Activated naive CD8-positive, alpha-beta T cell (primary cell): ENCODE data around the gene NCAPG.

Experiments
- H3K27ac Mint-ChIP-seq: one replicate; pipeline ENCODE4 v1.8.0; 2021; ENCODE audit warnings: mixed read lengths
- H3K27me3 Mint-ChIP-seq: one replicate; pipeline ENCODE4 v1.8.0; 2021; ENCODE audit warnings: mixed read lengths
- H3K36me3 Mint-ChIP-seq: one replicate; pipeline ENCODE4 v1.8.0; 2021; ENCODE audit warnings: mixed read lengths
- H3K4me1 Mint-ChIP-seq: one replicate; pipeline ENCODE4 v1.8.0; 2021; ENCODE audit warnings: low read depth, mixed read lengths
- H3K4me3 Mint-ChIP-seq: one replicate; pipeline ENCODE4 v1.8.0; 2021; ENCODE audit warnings: mild to moderate bottlenecking, mixed read lengths
- H3K9me3 Mint-ChIP-seq: one replicate; pipeline ENCODE4 v1.8.0; 2021; ENCODE audit warnings: low read depth, mixed read lengths

Gene NCAPG, protein sequence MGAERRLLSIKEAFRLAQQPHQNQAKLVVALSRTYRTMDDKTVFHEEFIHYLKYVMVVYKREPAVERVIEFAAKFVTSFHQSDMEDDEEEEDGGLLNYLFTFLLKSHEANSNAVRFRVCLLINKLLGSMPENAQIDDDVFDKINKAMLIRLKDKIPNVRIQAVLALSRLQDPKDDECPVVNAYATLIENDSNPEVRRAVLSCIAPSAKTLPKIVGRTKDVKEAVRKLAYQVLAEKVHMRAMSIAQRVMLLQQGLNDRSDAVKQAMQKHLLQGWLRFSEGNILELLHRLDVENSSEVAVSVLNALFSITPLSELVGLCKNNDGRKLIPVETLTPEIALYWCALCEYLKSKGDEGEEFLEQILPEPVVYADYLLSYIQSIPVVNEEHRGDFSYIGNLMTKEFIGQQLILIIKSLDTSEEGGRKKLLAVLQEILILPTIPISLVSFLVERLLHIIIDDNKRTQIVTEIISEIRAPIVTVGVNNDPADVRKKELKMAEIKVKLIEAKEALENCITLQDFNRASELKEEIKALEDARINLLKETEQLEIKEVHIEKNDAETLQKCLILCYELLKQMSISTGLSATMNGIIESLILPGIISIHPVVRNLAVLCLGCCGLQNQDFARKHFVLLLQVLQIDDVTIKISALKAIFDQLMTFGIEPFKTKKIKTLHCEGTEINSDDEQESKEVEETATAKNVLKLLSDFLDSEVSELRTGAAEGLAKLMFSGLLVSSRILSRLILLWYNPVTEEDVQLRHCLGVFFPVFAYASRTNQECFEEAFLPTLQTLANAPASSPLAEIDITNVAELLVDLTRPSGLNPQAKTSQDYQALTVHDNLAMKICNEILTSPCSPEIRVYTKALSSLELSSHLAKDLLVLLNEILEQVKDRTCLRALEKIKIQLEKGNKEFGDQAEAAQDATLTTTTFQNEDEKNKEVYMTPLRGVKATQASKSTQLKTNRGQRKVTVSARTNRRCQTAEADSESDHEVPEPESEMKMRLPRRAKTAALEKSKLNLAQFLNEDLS

DNA sequence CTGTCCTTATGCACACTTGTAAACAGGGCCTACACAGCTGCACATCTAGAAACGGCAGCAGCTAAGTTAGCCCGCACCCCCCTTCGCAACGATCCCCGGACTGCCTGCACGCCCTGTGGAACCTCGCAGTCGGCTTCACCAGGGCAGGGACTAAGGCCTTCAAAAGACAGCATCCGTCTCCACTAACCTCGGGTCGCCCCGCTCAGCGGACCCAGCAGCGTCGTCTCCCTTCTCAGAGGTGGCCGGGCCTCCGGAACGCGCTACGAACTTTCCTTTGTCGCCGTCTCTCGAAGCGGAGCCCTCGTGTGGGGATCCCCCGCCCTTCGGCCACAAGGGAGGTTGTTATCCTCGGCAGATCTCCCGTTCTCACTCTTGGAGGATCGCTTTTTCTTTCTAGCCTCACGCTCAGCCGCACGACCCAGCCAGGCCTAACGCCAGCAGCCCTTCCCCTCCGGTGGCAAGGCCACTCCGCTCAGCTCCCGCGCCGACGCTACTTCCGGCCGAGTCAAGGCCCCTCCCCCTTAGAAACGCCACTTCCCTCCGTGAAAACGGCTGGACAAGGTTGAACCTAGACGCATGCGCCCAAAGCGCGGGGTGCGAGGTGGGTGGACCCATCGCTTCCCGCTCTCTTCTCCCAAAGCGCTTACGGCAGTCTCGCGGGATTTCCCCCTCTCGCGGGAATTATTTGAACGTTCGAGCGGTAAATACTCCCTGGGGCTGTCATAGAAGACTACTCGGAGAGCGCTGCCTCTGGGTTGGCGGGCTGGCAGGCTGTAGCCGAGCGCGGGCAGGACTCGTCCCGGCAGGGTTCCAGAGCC, at the start of gene NCAPG, which contains the start of gene DCAF16:
TSS of gene NCAPG (plus strand) at position 720 of the 818 bp plus-strand sequence. CDS start 99 bp downstream, outside the sequence.
TSS of gene DCAF16 (minus strand) at position 498 of the 818 bp plus-strand sequence. CDS start 6,616 bp downstream, outside the sequence.
- Mint-ChIP-seq H3K36me3 (peaks cover 7% of the 10 kb centered on the region), H3K4me1 (peaks cover 43% of the 10 kb centered on the region), H3K4me3 (peak within 1 kb of the TSS; percentile 92), H3K9me3 (no peaks in the 10 kb centered on the region), H3K27ac (peak within 1 kb of the TSS; percentile 93), H3K27me3 (peaks cover 1% of the 10 kb centered on the region)

DNA sequence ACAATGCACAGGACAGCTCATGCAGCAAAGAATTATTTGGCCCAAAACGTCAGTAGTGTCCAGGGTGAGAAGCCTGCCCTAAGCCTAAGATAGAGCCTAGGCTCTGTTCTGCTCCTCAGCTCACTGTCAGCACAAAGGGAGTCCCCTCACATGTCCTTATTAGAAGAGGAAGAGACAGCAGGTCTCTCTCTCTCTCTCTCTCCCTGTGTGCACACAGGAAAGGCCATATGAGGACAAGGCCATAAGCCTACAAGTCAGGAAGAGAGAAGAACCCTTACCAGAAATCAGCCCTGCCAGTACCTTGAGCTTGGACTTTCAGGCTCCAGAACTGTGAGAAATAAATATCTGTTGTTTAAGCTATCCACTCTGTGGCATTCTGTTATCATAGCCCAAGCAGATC, 49.7 kb upstream of the NCAPG start:
- Mint-ChIP-seq H3K27ac (no peak overlapping the region), H3K27me3 (no peaks in the 10 kb centered on the region), H3K36me3 (no peaks in the 10 kb centered on the region), H3K9me3 (no peaks in the 10 kb centered on the region), H3K4me1 (peaks cover 4% of the 10 kb centered on the region), H3K4me3 (no peak overlapping the region)

DNA sequence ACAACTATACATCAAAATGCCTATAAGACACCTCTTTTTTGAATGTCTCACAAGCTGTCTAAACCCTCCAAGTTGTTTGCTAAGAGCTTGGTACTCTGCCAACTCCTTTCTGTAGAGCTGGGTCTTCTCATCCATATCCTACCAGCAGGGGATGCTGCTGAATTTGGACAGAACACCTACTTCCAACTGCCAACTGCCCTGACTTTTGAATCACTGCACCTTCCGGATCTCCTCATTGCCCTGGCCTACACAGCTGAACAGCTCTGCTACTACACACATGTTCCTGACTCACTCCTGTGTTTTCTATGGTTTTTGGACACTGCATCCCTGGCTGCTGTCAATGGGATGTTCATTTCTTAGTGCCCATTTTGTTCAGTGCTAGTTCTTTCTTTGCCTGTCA, 48.1 kb upstream of the NCAPG start:
- H3K36me3 Mint-ChIP-seq, result no peaks in the 10 kb centered on the region
- no peak overlapping the region for H3K27ac Mint-ChIP-seq
- H3K27me3 Mint-ChIP-seq, result no peaks in the 10 kb centered on the region
- H3K4me3 Mint-ChIP-seq, result no peak overlapping the region
- H3K4me1 Mint-ChIP-seq, result peaks cover 4% of the 10 kb centered on the region
- no peaks in the 10 kb centered on the region for H3K9me3 Mint-ChIP-seq

DNA sequence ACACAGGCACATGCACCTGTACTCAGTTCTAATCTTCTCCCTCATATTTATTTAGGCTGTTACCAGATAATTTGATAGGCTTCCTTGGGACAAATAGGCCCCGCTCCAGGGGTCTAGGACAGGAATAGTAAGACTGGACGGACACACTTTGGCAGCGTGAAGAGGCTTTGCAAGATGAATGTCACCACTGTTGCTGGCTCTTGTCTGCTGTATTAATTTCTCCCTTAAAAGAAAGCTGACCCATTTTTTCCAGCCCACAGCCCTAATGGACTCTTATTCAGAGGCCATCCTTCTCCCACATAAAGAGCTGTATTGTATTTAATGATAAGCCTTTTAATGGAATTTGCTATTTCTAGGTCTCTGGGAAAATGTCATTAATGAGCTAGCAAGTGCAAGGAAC, 47.4 kb upstream of the NCAPG start:
- Mint-ChIP-seq H3K27me3 (no peaks in the 10 kb centered on the region), H3K4me3 (no peak overlapping the region), H3K27ac (no peak overlapping the region), H3K9me3 (no peaks in the 10 kb centered on the region), H3K4me1 (peaks cover 4% of the 10 kb centered on the region), H3K36me3 (no peaks in the 10 kb centered on the region)

DNA sequence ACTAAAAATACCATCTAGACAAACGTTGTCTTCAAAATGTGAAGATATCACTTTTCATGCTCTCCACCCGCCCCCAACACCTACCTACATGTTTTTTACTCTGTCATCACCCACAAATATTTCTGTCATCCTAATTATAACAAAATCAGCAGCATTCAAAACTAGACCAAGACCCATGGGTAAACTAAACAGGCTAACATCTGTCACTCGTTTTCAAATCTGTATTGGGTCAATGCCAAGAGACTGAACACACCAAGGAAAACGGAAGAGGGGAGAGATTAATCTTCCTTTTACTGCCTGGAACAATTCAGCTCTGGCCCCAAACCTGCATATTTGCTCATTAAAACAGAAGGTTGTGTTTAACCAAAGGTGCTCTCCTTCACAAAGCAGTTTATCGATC, 46.8 kb upstream of the NCAPG start:
- Mint-ChIP-seq H3K36me3 (no peaks in the 10 kb centered on the region), H3K27me3 (no peaks in the 10 kb centered on the region), H3K9me3 (no peaks in the 10 kb centered on the region), H3K4me3 (no peak overlapping the region), H3K27ac (no peak overlapping the region), H3K4me1 (peaks cover 4% of the 10 kb centered on the region)

DNA sequence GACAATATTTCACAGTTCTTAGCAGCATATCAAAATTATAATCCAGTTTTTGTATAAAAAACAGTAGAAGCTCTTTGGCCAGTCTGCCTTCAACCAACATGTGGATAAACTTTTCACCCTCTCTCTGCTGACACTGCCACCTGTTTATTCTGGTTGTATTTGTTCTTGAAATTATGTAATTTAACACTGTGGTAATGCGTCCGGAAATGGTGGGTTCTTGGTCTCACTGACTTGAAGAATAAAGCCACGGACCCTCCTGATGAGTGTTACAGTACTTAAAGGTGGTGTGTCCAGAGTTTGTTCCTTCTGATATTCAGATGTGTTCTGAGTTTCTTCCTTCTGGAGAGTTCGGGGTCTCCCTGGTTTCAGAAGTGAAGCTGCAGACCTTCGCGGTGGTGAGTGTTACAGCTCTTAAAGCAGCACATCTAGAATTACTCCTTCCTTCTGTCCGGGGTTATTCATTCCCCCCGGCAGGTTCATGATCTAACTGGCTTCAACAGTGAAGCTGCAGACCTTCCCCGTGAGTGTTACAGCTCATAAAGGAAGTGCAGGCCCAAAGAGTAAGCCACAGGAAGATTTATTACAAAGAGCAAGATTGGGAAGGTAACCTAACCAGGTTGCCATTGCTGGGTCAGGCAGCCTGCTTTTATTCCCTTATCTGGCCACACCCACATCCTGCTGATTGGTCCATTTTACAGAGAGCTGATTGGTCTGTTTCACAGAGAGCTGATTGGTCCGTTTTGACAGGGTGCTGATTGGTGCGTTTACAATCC, 45.1 kb upstream of the NCAPG start:
- H3K9me3 Mint-ChIP-seq, result no peaks in the 10 kb centered on the region
- H3K36me3 Mint-ChIP-seq, result no peaks in the 10 kb centered on the region
- H3K4me1 Mint-ChIP-seq, result peaks cover 4% of the 10 kb centered on the region
- no peaks in the 10 kb centered on the region for H3K27me3 Mint-ChIP-seq
- no peak overlapping the region for H3K4me3 Mint-ChIP-seq
- H3K27ac Mint-ChIP-seq, result no peak overlapping the region

DNA sequence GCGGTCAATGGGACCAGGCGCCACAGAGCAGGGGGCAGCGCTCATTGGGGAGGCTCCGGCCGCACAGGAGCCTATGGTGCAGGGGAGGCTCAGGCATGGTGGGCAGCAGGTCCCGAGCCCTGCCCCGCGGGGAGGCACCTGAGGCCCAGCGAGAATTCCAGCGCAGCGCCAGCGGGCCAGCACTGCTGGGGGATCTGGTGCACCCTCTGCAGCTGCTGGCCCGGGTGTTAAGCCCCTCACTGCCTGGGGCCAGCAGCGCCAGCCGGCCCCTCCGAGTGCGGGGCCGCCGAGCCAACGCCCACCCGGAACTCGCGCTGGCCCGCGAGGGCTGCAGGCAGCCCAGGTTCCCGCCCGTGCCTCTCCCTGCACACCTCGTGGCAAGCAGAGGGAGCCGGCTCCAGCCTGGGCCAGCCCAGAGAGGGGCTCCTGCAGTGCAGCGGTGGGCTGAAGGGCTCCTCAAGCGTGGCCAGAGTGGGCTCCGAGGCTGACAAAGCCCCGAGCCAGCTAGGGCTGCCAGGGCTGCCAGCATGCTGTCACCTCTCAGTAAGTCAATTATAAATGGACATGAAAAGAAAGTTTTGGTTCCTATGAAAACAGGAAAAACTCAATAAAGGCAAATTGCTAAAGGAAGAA, 43.8 kb upstream of the NCAPG start:
- Mint-ChIP-seq H3K4me3 (no peak overlapping the region), H3K27me3 (no peaks in the 10 kb centered on the region), H3K27ac (no peak overlapping the region), H3K9me3 (no peaks in the 10 kb centered on the region), H3K36me3 (no peaks in the 10 kb centered on the region), H3K4me1 (peaks cover 4% of the 10 kb centered on the region)

DNA sequence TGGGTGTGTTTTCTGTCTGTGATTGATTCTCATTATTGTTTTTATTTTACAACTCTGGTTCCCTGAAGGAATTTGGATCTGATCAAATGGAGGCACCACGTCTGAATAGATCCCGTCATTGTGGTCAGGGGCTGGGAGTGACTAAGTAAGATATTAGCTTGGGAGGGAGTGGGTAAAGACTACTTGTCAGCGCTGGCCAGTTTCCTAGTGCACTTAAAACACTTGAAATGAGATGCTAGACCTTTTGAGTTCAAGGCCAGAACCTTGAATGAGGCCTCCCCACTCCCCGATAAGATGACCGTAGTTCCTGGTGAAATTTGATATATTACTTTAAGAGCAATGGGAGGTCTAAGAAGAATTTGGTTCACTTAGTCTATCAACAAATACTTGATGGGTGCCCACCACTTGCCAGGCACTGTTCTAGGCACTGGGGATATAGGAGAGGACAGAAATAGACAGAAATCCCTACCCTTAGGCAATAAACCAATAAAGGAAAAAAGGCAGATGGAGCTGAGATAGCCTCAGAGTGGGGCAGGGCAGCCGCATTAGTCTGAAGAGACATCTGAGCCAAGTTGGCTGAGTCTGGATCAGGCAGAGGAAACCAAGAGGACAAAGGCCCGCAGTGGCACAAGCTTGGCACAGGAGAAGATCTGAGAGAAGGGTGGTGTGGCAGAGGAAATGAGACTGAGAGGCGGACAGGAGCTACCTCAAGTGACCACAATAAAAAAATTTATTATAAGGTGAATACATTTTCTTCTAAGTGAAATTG, 41.2 kb upstream of the NCAPG start:
- H3K27me3 Mint-ChIP-seq, result no peaks in the 10 kb centered on the region
- peaks cover 4% of the 10 kb centered on the region for H3K4me1 Mint-ChIP-seq
- no peaks in the 10 kb centered on the region for H3K9me3 Mint-ChIP-seq
- no peak overlapping the region for H3K4me3 Mint-ChIP-seq
- no peak overlapping the region for H3K27ac Mint-ChIP-seq
- no peaks in the 10 kb centered on the region for H3K36me3 Mint-ChIP-seq

DNA sequence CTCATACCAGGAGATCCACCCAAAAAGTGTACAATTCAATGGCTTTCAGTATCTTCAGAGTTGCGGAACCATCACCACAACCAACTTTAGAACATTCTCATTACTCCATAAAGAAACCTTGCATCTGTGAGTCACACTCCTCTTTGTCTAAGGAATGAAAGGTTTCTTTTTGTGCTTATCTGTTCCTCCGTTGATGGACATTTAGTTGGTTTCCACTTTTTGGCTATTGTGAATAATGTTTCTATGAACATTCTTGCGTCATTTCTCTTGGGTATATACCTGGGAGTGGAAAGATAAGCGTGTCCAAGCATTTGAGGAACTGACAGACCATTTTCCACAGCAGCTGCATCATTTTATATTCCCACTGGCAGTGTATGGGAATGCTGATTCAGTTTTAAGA, 39.9 kb upstream of the NCAPG start:
- Mint-ChIP-seq H3K4me1 (peaks cover under 1% of the 10 kb centered on the region), H3K4me3 (no peak overlapping the region), H3K27ac (no peak overlapping the region), H3K9me3 (no peaks in the 10 kb centered on the region), H3K36me3 (no peaks in the 10 kb centered on the region), H3K27me3 (no peaks in the 10 kb centered on the region)

DNA sequence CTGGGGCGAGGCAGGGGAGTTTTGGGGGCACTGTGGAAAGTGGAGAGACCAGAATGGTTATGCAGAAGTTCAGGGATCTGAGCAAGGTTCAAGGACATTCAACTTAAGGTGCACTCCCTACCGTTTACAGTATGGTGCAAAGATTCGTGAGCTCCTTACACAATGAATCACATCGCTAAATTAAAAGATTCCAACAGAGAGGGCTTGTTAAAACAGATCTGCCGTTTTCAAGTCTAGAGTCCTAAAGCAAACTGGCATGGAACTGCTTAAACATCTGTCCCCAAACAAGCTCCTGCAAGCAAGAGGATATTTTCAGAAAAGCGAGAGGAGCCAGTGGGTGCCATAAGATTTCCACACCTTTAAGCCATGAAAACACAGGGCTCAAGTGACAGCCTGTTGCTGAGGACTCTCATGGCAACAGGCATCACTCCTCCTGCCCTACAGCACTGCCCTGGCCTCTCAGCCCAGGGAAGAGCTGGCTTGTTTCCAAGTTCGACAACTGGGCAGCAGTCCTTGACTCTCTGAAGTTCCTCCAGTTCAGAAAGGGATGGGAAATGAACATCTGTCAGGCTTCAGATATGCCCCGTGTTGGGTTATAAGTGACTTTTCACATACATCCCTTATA, 39.4 kb upstream of the NCAPG start:
- no peak overlapping the region for H3K27ac Mint-ChIP-seq

DNA sequence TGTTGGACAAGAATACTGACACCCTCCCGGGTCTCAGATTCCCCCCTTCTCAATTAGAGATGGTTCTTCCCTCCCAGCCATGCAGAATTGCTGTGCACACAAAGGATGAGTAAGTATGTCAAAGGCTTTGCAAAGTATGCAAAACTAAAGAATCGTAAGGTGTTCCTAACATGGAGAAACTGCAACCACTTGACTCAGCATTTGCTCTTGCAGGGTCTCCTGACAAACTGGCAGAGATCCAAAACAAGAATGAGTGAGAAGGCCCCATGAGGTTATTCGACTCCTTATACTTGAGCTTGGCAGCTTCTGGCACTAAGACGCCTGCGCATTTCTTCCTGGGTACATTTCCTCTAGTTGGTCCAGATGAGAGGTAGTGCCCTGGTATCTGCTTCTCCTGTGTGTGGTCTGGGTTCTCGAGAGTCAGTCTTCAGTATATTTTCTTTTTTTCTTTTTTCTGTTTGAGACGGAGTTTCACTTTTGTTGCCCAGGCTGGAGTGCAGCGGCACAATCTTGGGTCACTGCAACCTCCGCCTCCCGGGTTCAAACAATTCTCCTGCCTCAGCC, 37.6 kb upstream of the NCAPG start:
- Mint-ChIP-seq H3K4me3 (no peak overlapping the region), H3K27me3 (peaks cover 5% of the 10 kb centered on the region), H3K9me3 (no peaks in the 10 kb centered on the region), H3K4me1 (no peaks in the 10 kb centered on the region), H3K36me3 (no peaks in the 10 kb centered on the region), H3K27ac (no peak overlapping the region)

More for the DNA sequence above, 39.4 kb upstream of the NCAPG start:
- no peaks in the 10 kb centered on the region for H3K27me3 Mint-ChIP-seq
- no peaks in the 10 kb centered on the region for H3K9me3 Mint-ChIP-seq
- no peak overlapping the region for H3K4me3 Mint-ChIP-seq
- H3K36me3 Mint-ChIP-seq, result no peaks in the 10 kb centered on the region
- H3K4me1 Mint-ChIP-seq, result no peaks in the 10 kb centered on the region

DNA sequence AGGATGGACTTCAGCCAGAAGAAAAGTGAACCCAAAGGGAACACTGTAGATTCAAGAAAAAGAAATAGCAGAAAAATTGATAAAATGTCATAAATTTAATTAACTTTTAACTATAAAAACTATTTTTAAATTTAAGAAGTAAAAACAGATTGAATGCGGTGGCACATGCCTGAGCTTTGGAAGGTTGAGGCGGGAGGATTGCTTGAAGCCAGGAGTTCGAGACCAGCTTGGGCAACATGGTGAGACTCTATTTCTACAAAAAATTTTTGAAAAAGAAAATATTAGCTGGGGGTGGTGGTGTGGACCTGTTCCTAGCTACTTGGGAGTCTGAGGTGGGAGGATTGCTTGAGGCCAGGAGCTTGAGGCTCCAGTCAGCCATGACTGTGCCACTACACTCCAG, 32.3 kb upstream of the NCAPG start:
- peaks cover 2% of the 10 kb centered on the region for H3K36me3 Mint-ChIP-seq
- H3K4me3 Mint-ChIP-seq, result no peak overlapping the region
- H3K4me1 Mint-ChIP-seq, result peaks cover 20% of the 10 kb centered on the region
- H3K27me3 Mint-ChIP-seq, result peaks cover 26% of the 10 kb centered on the region
- H3K9me3 Mint-ChIP-seq, result no peaks in the 10 kb centered on the region
- no peak overlapping the region for H3K27ac Mint-ChIP-seq
